Adrenal gland (tissue), 5 donors: ENCODE data around the gene PIP5K1C.
"Not testable (repeated sequence)": the region's sequence is repeated elsewhere in the genome, so short reads cannot be mapped to it uniquely, and the experiment has no call there.

Source experiments
- CTCF ChIP-seq, 6 experiments: fragments of 450-650 bp in 4 of 6; fragments of 200-600 bp in 2 of 6; sonication (generic) in 1 of 6; IDR thresholded peaks; 1 replicate in 5 of 6; 2 replicates in 1 of 6; pipeline versions ENCODE4 v1.5.1 to v1.8.0; 2016 to 2021; ENCODE audit warnings: antibody characterized with exemption in 6 of 6, mild to moderate bottlenecking in 2 of 6, moderate library complexity in 1 of 6
- POLR2A ChIP-seq, 2 donors: fragments of 450-650 bp; IDR thresholded peaks; one replicate each; pipeline ENCODE4 v1.6.1; 2017; ENCODE audit warnings: antibody characterized with exemption in 2 of 2, mild to moderate bottlenecking in 2 of 2, moderate library complexity in 1 of 2
- donor health status: DM: no; HTN: no; CAD: no.

GRCh38 chr19:3666545-3666856, 33.8 kb downstream of the PIP5K1C start:
- not testable (repeated sequence) for TF ChIP-seq CTCF, POLR2A (IDR thresholded peaks at IDR 0.05)
